CD4-positive, alpha-beta T cell treated with Interferon alpha-2 for 1 hour (primary cell): Measurements from ENCODE around the gene UXT.
"Not testable (repeated sequence)": the region's sequence is repeated elsewhere in the genome, so short reads cannot be mapped to it uniquely, and the experiment has no call there.

ENCODE experiments used
- DNase-seq, 2 donors: peaks; one replicate each; pipeline ENCODE4 v3.0.0-alpha.2; 2020 to 2022

The UXT gene

GRCh38 chrX:47658684-47659420 lies at the start of gene UXT:
UXT (minus strand) TSS chrX:47659180; CDS start chrX:47658927, 253 bp downstream.
- peak; percentile 95 for DNase-seq

- DNase-seq: no peak
Observed at GRCh38 chrX:47707031-47707780, 48.2 kb upstream of the UXT start.

GRCh38 chrX:47706575-47706974 lies 47.6 kb upstream of the UXT start:
- DNase-seq: no peak

GRCh38 chrX:47704736-47705135 lies 45.8 kb upstream of the UXT start:
- DNase-seq: no peak

- no peak for DNase-seq
Observed at GRCh38 chrX:47697181-47697580, 38.2 kb upstream of the UXT start.

- no peak for DNase-seq
Observed at GRCh38 chrX:47690175-47690574, 31.2 kb upstream of the UXT start.

- no peak for DNase-seq
Observed at GRCh38 chrX:47687263-47687662, 28.3 kb upstream of the UXT start.

- no peak for DNase-seq
Observed at GRCh38 chrX:47683829-47684205, 24.8 kb upstream of the UXT start.

- no peak for DNase-seq
Observed at GRCh38 chrX:47683184-47683828, 24.3 kb upstream of the UXT start.

GRCh38 chrX:47675959-47676859 lies 17.2 kb upstream of the UXT start:
- DNase-seq: not testable (repeated sequence)

- no peak for DNase-seq
Observed at GRCh38 chrX:47674776-47675175, 15.8 kb upstream of the UXT start.

GRCh38 chrX:47665797-47666196 lies 6.8 kb upstream of the UXT start:
- DNase-seq: not testable (repeated sequence)

GRCh38 chrX:47664737-47665136 lies 5.8 kb upstream of the UXT start:
- DNase-seq: no peak

GRCh38 chrX:47662144-47662657 lies 3.2 kb upstream of the UXT start:
- DNase-seq: no peak

GRCh38 chrX:47661539-47661938 lies 2.6 kb upstream of the UXT start:
- DNase-seq: no peak

- DNase-seq: no peak
Observed at GRCh38 chrX:47659421-47659726, 394 bp upstream of the UXT start.

GRCh38 chrX:47658301-47658683 lies 688 bp downstream of the UXT start:
- no peak for DNase-seq

GRCh38 chrX:47651043-47651905 lies 7.7 kb downstream of the UXT start:
- no peak for DNase-seq

- peak; percentile 94 for DNase-seq
Observed at GRCh38 chrX:47650164-47651042, 8.6 kb downstream of the UXT start, which contains the start of gene ELK1. ELK1 (minus strand) TSS chrX:47650563; CDS start chrX:47641441, 9,122 bp downstream.

GRCh38 chrX:47649781-47650163 lies 9.2 kb downstream of the UXT start:
- DNase-seq: no peak

GRCh38 chrX:47649271-47649670 lies 9.7 kb downstream of the UXT start:
- no peak for DNase-seq
